HepG2 (cell line): Measurements from ENCODE around the gene AFDN. TPM values are rescaled to one million over a fixed set of nuclear protein-coding genes. Genes with fewer than 3 reads are reported as not detected.

ENCODE experiments used
- CTCF ChIP-seq: sonication (generic); formaldehyde crosslinking; IDR thresholded peaks from 2 replicates; pipeline ENCODE4 v1.5.0; 2020; ENCODE audit warnings: mild to moderate bottlenecking, missing genetic modification reagents, moderate library complexity
- ELF3 ChIP-seq: IDR thresholded peaks from 2 replicates; pipeline ENCODE4 v1.6.1; 2016; ENCODE audit warnings: missing genetic modification reagents, missing compliant biosample characterization
- EZH2 ChIP-seq: conservative IDR thresholded peaks from 2 replicates; pipeline ENCODE4 v1.6.1; 2012; ENCODE audit warnings: mild to moderate bottlenecking, low read depth, low read length, moderate library complexity
- GABPA ChIP-seq, 2 experiments: IDR thresholded peaks; 2 replicates each; pipeline ENCODE4 v1.6.1; 2011 to 2016; ENCODE audit warnings: low read depth in 2 of 2, low read length in 1 of 2, missing biosample characterization in 1 of 2, missing genetic modification characterization in 1 of 2
- HNRNPH1 ChIP-seq: fragments of 200-400 bp; formaldehyde crosslinking; optimal IDR thresholded peaks from 2 replicates; pipeline ENCODE3; 2017; ENCODE audit warnings: mild to moderate bottlenecking, low read depth, low read length
- JUND ChIP-seq: sonication (generic); formaldehyde crosslinking; IDR thresholded peaks from 2 replicates; pipeline ENCODE4 v1.8.0; 2022; ENCODE audit warnings: mild to moderate bottlenecking, missing genetic modification reagents
- MIER3 ChIP-seq: IDR thresholded peaks from 2 replicates; pipeline ENCODE4 v1.6.1; 2016; ENCODE audit warnings: missing compliant biosample characterization, borderline replicate concordance
- MYPOP ChIP-seq: sonication (generic); formaldehyde crosslinking; IDR thresholded peaks from 2 replicates; pipeline ENCODE4 v1.8.1; 2023; ENCODE audit warnings: mild to moderate bottlenecking, moderate library complexity, missing genetic modification reagents
- RCOR2 ChIP-seq: IDR thresholded peaks from 2 replicates; pipeline ENCODE4 v1.6.1; 2016; ENCODE audit warnings: missing biosample characterization, missing genetic modification reagents
- SKI ChIP-seq: fragments of 450-650 bp; IDR thresholded peaks from one replicate; pipeline ENCODE4 v1.6.1; 2018; ENCODE audit warnings: mild to moderate bottlenecking; ENCODE audit not compliant: partially characterized antibody
- SNAPC2 ChIP-seq: sonication (generic); formaldehyde crosslinking; IDR thresholded peaks from 2 replicates; pipeline ENCODE4 v1.8.1; 2022; ENCODE audit warnings: mild to moderate bottlenecking, missing genetic modification reagents
- STAG1 ChIP-seq: sonication (generic); formaldehyde crosslinking; IDR thresholded peaks from 2 replicates; pipeline ENCODE4 v1.4.0; 2020; ENCODE audit warnings: missing genetic modification reagents
- SYNCRIP ChIP-seq: fragments of 200-400 bp; formaldehyde crosslinking; IDR thresholded peaks from 2 replicates; pipeline ENCODE4 v1.6.1; 2018; ENCODE audit warnings: mild to moderate bottlenecking, low read depth, low read length; ENCODE audit not compliant: insufficient read depth
- TEF ChIP-seq: sonication (generic); formaldehyde crosslinking; IDR thresholded peaks from 2 replicates; pipeline ENCODE4 v1.5.0; 2020; ENCODE audit warnings: missing genetic modification reagents
- TOE1 ChIP-seq: sonication (generic); formaldehyde crosslinking; IDR thresholded peaks from 2 replicates; pipeline ENCODE4 v1.4.0; 2020; ENCODE audit warnings: mild to moderate bottlenecking, missing genetic modification reagents
- ZBTB37 ChIP-seq: sonication (generic); formaldehyde crosslinking; IDR thresholded peaks from 2 replicates; pipeline ENCODE4 v1.4.0; 2020; ENCODE audit warnings: mild to moderate bottlenecking, missing genetic modification reagents
- ZNF17 ChIP-seq: sonication (generic); formaldehyde crosslinking; IDR thresholded peaks from 2 replicates; pipeline ENCODE4 v1.5.0; 2020; ENCODE audit warnings: mild to moderate bottlenecking, missing genetic modification reagents
- ZNF329 ChIP-seq: sonication (generic); formaldehyde crosslinking; IDR thresholded peaks from 2 replicates; pipeline ENCODE4 v1.9.0; 2021; ENCODE audit warnings: low read depth, mild to moderate bottlenecking, missing genetic modification reagents
- ZNF383 ChIP-seq: sonication (generic); formaldehyde crosslinking; IDR thresholded peaks from 2 replicates; pipeline ENCODE4 v1.4.0; 2020; ENCODE audit warnings: missing genetic modification reagents, mild to moderate bottlenecking, borderline replicate concordance
- ZNF414 ChIP-seq: sonication (generic); formaldehyde crosslinking; IDR thresholded peaks from 2 replicates; pipeline ENCODE4 v1.5.0; 2020; ENCODE audit warnings: missing genetic modification reagents
- ZNF552 ChIP-seq: sonication (generic); formaldehyde crosslinking; IDR thresholded peaks from 2 replicates; pipeline ENCODE4 v1.9.0; 2022; ENCODE audit warnings: missing genetic modification reagents, mild to moderate bottlenecking, borderline replicate concordance
- ZNF597 ChIP-seq: sonication (generic); formaldehyde crosslinking; IDR thresholded peaks from 2 replicates; pipeline ENCODE4 v1.5.0; 2020; ENCODE audit warnings: missing genetic modification reagents
- ZNF615 ChIP-seq: sonication (generic); formaldehyde crosslinking; IDR thresholded peaks from 2 replicates; pipeline ENCODE4 v1.5.0; 2020; ENCODE audit warnings: mild to moderate bottlenecking, missing genetic modification reagents, borderline replicate concordance
- ZNF703 ChIP-seq: sonication (generic); formaldehyde crosslinking; IDR thresholded peaks from 2 replicates; pipeline ENCODE4 v1.5.1; 2020; ENCODE audit warnings: missing genetic modification reagents, mild to moderate bottlenecking, moderate library complexity, borderline replicate concordance
- polyA plus RNA-seq, 8 experiments: library from polyadenylated mRNA; depleted of rRNA in 3 of 8; stranded (reverse) in 7 of 8; unstranded in 1 of 8; fragments of >200 nt; fragmentation: Illumina TruSeq in 4 of 8; extraction: Trizol in 4 of 8; gene quantifications; 2 replicates each; pipeline versions ENCODE4 v1.2.1 to v1.2.3, GENCODE V29; 2011 to 2016; ENCODE audit warnings: low read depth in 4 of 8, missing spikeins in 1 of 8, mixed read lengths in 1 of 8; ENCODE audit not compliant: insufficient read depth in 1 of 8
- total RNA-seq, 5 experiments: library from RNA; depleted of rRNA; stranded (reverse); fragments of >200 nt; fragmentation: Illumina TruSeq; extraction: Trizol; gene quantifications; 2 replicates each; pipeline ENCODE4 v1.2.3, GENCODE V29; 2016; ENCODE audit warnings: low read depth in 1 of 5

The AFDN gene
- total and polyA plus RNA-seq, 2 of the 13 experiments (the other 11 are each of a cell fraction or from before 2014, with no cell fraction given), result 136 to 151 TPM

- TF ChIP-seq ZBTB37 (CRISPR knock-in tag), result no peak
- no peak for TF ChIP-seq ZNF615 (CRISPR knock-in tag)
- no peak for TF ChIP-seq GABPA (IDR thresholded peaks at IDR 0.05; ENCODE audit: low read depth, low read length)
- TF ChIP-seq GABPA (CRISPR knock-in tag; IDR thresholded peaks at IDR 0.05; ENCODE audit: low read depth), result no peak
- peak; percentile 43 for TF ChIP-seq STAG1 (CRISPR knock-in tag)
- TF ChIP-seq ZNF17 (CRISPR knock-in tag), result no peak
- TF ChIP-seq ZNF552 (CRISPR knock-in tag), result no peak
- TF ChIP-seq ZNF414 (CRISPR knock-in tag), result peak; percentile 79; the same call in 1 of the 2 replicates
- no peak for TF ChIP-seq JUND (CRISPR knock-in tag)
- TF ChIP-seq CTCF (CRISPR knock-in tag), result 0 out of 2 replicates have a peak, but pooled peaks have one; percentile 11
- no peak for TF ChIP-seq TOE1 (CRISPR knock-in tag)
- TF ChIP-seq MYPOP (CRISPR knock-in tag), result no peak
- TF ChIP-seq TEF (CRISPR knock-in tag), result no peak
- peak; percentile 57; the same call in 1 of the 2 replicates for TF ChIP-seq MIER3
- peak; percentile 69 for TF ChIP-seq SKI
- TF ChIP-seq ZNF703 (CRISPR knock-in tag), result no peak
- TF ChIP-seq ZNF383 (CRISPR knock-in tag), result no peak
- no peak for TF ChIP-seq ZNF329 (CRISPR knock-in tag)
- no peak for TF ChIP-seq SNAPC2 (CRISPR knock-in tag)
- TF ChIP-seq SYNCRIP, result no peak
- TF ChIP-seq EZH2, result no peak
- peak; percentile 85 for TF ChIP-seq RCOR2 (CRISPR knock-in tag)
- TF ChIP-seq ELF3 (CRISPR knock-in tag), result peak; percentile 62; the same call in 1 of the 2 replicates
- TF ChIP-seq ZNF597, result no peak
- no peak for TF ChIP-seq HNRNPH1
These were observed 20.5 kb upstream of the AFDN start (continued) for GRCh38 chr6:167806061-167806700.
